VCaP (cell line): ENCODE results near the gene TMEM151A.

ENCODE experiments used
- H3K27ac ChIP-seq: fragments of 450-650 bp; 2 replicates; pipeline ENCODE4 v1.5.1; 2017
- TF ChIP-seq, protein P1 (sequence below): fragments of 450-650 bp; conservative IDR thresholded peaks from 2 replicates; pipeline ENCODE4 v1.5.1; 2017; ENCODE audit warnings: mild to moderate bottlenecking, moderate library complexity

Gene TMEM151A

DNA sequence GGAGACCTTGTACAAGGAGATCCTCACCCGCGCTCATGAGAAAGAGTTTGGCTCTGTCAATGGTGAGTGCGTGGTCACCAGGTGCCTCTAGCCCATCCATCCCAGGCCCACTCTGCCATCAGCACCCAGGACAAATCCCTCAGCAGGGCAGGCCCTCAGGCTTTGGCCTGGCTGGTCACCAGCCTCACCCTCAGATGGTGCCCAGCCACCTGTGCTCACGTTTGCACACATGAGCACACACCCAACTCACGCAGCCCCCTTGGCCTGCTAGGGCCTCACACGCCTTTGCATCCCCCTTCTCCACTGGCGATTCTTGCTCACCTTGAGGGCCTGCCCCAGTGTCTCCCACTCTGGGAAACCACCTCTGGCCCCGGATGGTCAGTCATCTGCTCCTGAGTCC lies 27.3 kb upstream of the TMEM151A start:
- TF ChIP-seq, protein P1, sequence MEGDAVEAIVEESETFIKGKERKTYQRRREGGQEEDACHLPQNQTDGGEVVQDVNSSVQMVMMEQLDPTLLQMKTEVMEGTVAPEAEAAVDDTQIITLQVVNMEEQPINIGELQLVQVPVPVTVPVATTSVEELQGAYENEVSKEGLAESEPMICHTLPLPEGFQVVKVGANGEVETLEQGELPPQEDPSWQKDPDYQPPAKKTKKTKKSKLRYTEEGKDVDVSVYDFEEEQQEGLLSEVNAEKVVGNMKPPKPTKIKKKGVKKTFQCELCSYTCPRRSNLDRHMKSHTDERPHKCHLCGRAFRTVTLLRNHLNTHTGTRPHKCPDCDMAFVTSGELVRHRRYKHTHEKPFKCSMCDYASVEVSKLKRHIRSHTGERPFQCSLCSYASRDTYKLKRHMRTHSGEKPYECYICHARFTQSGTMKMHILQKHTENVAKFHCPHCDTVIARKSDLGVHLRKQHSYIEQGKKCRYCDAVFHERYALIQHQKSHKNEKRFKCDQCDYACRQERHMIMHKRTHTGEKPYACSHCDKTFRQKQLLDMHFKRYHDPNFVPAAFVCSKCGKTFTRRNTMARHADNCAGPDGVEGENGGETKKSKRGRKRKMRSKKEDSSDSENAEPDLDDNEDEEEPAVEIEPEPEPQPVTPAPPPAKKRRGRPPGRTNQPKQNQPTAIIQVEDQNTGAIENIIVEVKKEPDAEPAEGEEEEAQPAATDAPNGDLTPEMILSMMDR, result no peak
- no peak overlapping the region for H3K27ac ChIP-seq

DNA sequence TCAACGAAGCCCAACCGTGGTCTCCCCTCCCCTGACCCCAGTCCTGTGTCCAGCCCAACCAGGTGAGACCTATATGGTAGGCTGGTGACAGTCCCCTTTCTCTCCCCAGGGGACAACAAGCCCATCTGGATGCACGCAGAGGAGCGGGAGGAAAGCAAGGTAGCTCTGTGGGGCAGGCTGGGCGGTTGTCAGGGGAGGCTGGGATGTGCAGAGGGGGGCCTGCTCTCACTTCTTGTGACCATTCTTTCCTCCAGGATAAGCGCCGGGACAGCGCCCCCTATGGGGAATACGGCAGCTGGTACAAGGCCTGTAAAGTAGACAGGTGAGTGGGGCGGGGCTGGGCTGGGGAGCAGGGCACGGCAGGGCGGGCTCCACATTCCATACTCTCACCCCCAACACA lies 26.8 kb upstream of the TMEM151A start:
- no peak overlapping the region for H3K27ac ChIP-seq
- TF ChIP-seq, protein P1, result peak; percentile 73

DNA sequence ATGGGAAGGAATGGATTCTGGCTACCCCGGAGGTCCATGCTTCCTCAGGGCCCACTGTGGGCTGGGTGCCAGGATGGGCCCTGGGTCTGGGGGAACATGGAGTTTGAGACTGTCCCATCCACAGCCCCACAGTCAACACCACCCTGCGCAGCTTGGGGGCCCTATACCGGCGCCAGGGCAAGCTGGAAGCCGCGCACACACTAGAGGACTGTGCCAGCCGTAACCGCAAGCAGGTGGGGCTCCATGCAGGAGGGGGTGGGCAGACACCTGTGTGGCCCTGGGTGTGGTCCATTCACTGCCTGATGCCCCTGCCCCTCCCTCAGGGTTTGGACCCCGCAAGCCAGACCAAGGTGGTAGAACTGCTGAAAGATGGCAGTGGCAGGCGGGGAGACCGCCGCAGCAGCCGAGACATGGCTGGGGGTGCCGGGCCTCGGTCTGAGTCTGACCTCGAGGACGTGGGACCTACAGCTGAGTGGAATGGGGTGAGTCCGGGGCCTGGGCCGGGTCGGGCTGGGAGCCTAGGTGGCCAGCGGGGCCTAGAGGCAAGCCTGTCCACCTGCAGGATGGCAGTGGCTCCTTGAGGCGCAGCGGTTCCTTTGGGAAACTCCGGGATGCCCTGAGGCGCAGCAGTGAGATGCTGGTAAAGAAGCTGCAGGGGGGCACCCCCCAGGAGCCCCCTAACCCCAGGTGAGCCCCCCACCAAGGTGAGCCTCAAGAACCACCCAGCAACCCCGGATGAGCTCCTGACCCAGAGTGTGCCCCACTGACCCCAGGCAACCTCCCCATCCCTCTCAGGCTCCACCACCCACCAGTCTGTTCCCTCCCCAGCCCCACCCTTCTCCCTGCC lies 25.9 kb upstream of the TMEM151A start:
- H3K27ac ChIP-seq, result peak overlapping the region; percentile 96; the same call in 1 of the 2 replicates
- TF ChIP-seq, protein P1, result no peak

DNA sequence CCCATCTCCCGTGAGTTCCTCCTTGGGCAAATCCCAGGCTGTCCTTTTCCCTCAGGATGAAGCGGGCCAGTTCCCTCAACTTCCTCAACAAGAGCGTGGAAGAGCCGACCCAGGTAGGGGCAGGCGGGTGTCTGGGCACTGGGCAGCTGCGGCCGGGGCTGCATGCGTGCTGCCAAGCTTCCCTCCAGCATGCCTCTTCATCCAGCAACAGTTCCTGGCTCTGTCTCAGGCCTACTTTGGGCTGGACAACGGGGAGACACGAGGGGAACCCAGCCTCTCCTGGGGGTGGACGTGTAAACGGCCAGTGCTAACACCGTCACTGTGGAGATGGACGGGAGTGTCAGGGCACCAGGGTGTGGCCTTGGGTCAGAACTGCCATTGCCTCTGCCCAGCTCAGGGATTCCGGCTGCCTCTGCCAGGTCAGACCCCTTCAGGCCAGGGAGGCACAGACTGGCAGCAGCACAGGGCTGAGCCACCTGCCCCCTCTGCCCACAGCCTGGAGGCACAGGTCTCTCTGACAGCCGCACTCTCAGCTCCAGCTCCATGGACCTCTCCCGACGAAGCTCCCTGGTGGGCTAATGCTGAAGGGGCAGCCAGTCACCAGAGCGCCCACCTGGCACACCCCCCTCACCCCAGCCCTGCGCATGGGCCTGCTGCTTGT lies 25.2 kb upstream of the TMEM151A start:
- H3K27ac ChIP-seq, result peak overlapping the region; percentile 96
- TF ChIP-seq, protein P1, result no peak

DNA sequence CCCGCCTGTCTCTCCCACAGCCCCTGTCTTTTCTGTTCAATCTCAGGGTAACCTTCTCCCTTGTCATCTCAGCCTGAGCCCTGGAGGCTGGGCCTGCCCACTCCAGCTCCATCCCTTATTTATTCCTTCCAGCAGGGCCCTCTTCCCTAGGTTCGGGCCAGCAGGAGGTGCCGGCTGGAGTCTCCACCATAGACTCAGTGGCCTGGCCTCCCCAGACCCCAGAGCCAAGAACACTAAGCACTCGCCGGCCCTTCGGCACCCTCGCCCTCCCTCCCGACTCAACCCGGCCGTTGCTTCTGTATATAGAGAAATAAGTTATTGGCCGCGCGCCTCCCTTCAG lies 24.7 kb upstream of the TMEM151A start:
- TF ChIP-seq, protein P1, result 0 out of 2 replicates have a peak, but pooled peaks have one; percentile 21
- H3K27ac ChIP-seq, result peak overlapping the region; percentile 96

DNA sequence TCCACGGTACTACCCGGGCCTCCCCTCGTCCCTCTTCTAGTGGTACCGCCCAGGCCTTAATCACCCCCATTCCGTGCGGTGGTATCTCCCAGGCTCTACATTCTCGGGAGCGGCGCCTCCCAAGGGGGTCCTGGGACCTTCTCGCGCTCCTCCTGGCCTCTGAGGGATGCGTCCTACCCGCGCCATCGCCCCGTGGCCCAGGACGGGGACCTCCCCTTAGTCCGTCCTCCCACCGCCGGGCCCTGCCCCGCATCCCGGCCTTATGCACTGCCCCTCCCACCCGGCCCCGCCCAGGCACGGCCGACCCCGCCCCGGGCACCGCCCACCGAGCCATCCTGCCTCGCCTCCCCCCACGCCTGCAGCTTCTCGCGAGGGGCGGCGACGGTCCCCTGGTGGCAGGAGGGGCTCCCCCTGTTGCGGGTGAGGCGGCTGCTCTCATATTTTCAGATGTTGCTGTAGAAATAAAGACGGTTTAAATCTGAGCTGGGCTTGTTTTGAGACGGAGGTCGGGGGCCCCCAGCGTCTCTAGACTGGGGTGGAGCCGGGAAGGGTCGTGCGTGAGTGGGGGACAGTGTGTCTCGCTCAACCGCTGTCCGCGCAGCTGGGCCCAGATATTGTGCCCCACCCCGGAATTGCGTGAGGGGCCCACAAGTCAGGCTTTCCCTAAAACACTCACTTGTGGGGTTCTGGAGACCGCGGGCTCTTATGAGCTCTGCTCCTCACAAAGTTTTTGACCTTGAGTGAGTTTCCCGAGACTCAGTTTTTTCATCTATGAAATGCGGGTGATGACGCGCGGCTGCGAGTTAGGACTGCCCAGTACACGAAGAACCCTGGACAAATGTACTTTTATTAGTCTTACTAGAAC lies 24.1 kb upstream of the TMEM151A start:
- H3K27ac ChIP-seq, result peak overlapping the region; percentile 96
- TF ChIP-seq, protein P1, result 0 out of 2 replicates have a peak, but pooled peaks have one; percentile 12
